Prostate gland (tissue), 2 donors: ENCODE measurements around the gene HYAL2.

Source experiments
- CTCF ChIP-seq, 4 experiments: fragments of 200-600 bp in 2 of 4; fragments of 450-650 bp in 2 of 4; sonication (generic) in 2 of 4; IDR thresholded peaks; 1 replicate in 3 of 4; 2 replicates in 1 of 4; pipeline ENCODE4 v1.5.1; 2016 to 2019; ENCODE audit warnings: antibody characterized with exemption in 4 of 4, mild to moderate bottlenecking in 2 of 4, moderate library complexity in 2 of 4
- POLR2A ChIP-seq: fragments of 450-650 bp; IDR thresholded peaks from one replicate; pipeline ENCODE4 v1.6.1; 2016; ENCODE audit warnings: antibody characterized with exemption, mild to moderate bottlenecking
- POLR2AphosphoS5 ChIP-seq: sonication (generic); formaldehyde crosslinking; IDR thresholded peaks from one replicate; pipeline ENCODE4 v1.6.1; 2017; ENCODE audit warnings: antibody characterized with exemption

GRCh38 chr3:50300681-50301254 lies 21.8 kb downstream of the HYAL2 start:
- TF ChIP-seq CTCF (IDR thresholded peaks at IDR 0.05) (no peak), POLR2AphosphoS5 (no peak), POLR2A (no peak)
